Right atrium auricular region (tissue), 2 donors: ENCODE measurements around the gene WDR26. TPM values are rescaled to one million over a fixed set of nuclear protein-coding genes. Genes with fewer than 3 reads are reported as not detected.

Experiments
- DNase-seq: peaks from one replicate; pipeline ENCODE4 v3.0.0-alpha.2; 2019; ENCODE audit warnings: low spot score
- H3K27ac ChIP-seq, 2 donors: fragments of 200-600 bp; sonication (generic); 1 replicate in 1 of 2; 2 replicates in 1 of 2; pipeline ENCODE4 v1.5.1; 2016 to 2019
- H3K27me3 ChIP-seq, 2 donors: fragments of 200-600 bp; sonication (generic); one replicate each; pipeline versions ENCODE4 v1.5.1 to v1.6.0; 2017 to 2019
- H3K36me3 ChIP-seq: fragments of 200-600 bp; sonication (generic); one replicate; pipeline ENCODE4 v1.5.1; 2016
- H3K4me1 ChIP-seq, 2 donors: fragments of 200-600 bp; sonication (generic); one replicate each; pipeline versions ENCODE4 v1.5.1 to v1.6.0; 2017 to 2019
- H3K4me3 ChIP-seq, 2 donors: fragments of 200-600 bp; sonication (generic); 1 replicate in 1 of 2; 2 replicates in 1 of 2; pipeline ENCODE4 v1.5.1; 2017 to 2019; ENCODE audit warnings: mild to moderate bottlenecking in 1 of 2, moderate library complexity in 1 of 2
- H3K9me3 ChIP-seq, 2 donors: fragments of 200-600 bp; sonication (generic); one replicate each; pipeline ENCODE4 v1.5.1; 2019
- total RNA-seq, 2 donors: library from RNA; depleted of rRNA; stranded (reverse); fragments of >200 nt; gene quantifications; one replicate each; pipeline ENCODE4 v1.1.0, GENCODE V29; 2016
- TF ChIP-seq, protein P1 (sequence below), 2 donors: fragments of 200-600 bp; sonication (generic); IDR thresholded peaks; one replicate each; pipeline ENCODE4 v1.5.1; 2019; ENCODE audit warnings: antibody characterized with exemption in 2 of 2

WDR26 gene
- total RNA-seq, 2 donors from 2014 or later, result 44.6 to 54.5 TPM

DNA sequence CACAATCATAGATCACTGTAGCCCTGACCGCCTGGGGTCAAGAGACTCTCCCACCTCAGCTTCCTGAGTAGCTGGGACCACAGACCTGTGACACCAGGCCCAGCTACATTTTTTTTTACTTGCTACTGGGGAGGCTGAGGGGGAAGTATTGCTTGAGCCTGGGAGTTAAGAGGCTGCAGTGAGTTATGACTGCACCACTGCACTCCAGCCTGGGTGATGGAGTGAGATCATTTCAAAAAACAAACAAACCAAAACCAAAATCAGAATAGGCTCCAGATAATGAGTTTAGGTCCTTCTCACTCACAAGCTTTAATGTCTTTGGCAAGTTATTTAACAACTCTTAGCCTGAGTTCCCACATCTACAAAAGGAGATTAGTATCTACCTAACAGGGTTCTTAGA is 22.8 kb downstream of the WDR26 start:
- H3K36me3 ChIP-seq, result peaks cover 68% of the 10 kb centered on the region
- no peak for DNase-seq
- H3K4me3 ChIP-seq, result no peak overlapping the region
- TF ChIP-seq, protein P1, sequence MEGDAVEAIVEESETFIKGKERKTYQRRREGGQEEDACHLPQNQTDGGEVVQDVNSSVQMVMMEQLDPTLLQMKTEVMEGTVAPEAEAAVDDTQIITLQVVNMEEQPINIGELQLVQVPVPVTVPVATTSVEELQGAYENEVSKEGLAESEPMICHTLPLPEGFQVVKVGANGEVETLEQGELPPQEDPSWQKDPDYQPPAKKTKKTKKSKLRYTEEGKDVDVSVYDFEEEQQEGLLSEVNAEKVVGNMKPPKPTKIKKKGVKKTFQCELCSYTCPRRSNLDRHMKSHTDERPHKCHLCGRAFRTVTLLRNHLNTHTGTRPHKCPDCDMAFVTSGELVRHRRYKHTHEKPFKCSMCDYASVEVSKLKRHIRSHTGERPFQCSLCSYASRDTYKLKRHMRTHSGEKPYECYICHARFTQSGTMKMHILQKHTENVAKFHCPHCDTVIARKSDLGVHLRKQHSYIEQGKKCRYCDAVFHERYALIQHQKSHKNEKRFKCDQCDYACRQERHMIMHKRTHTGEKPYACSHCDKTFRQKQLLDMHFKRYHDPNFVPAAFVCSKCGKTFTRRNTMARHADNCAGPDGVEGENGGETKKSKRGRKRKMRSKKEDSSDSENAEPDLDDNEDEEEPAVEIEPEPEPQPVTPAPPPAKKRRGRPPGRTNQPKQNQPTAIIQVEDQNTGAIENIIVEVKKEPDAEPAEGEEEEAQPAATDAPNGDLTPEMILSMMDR (IDR thresholded peaks at IDR 0.05), result no peak
- no peaks in the 10 kb centered on the region for H3K4me1 ChIP-seq
- no peaks in the 10 kb centered on the region for H3K27me3 ChIP-seq
- H3K9me3 ChIP-seq, result no peaks in the 10 kb centered on the region
- no peak overlapping the region for H3K27ac ChIP-seq

DNA sequence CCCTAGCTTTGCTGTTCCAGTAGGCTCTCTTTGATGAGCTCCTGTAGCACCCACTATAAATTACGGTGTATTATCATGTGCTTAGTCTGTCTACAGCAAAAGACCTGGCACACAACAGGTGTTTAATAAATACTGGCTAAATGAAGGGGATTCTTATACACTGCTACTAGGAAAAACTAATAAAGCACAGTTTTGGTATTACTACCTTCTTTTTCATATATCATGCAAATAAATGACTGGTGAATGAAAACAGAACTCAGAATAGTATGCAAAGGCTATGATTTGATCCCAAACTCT is 26.4 kb downstream of the WDR26 start:
- TF ChIP-seq, protein P1 (IDR thresholded peaks at IDR 0.05), result no peak
- peaks cover 81% of the 10 kb centered on the region for H3K36me3 ChIP-seq

DNA sequence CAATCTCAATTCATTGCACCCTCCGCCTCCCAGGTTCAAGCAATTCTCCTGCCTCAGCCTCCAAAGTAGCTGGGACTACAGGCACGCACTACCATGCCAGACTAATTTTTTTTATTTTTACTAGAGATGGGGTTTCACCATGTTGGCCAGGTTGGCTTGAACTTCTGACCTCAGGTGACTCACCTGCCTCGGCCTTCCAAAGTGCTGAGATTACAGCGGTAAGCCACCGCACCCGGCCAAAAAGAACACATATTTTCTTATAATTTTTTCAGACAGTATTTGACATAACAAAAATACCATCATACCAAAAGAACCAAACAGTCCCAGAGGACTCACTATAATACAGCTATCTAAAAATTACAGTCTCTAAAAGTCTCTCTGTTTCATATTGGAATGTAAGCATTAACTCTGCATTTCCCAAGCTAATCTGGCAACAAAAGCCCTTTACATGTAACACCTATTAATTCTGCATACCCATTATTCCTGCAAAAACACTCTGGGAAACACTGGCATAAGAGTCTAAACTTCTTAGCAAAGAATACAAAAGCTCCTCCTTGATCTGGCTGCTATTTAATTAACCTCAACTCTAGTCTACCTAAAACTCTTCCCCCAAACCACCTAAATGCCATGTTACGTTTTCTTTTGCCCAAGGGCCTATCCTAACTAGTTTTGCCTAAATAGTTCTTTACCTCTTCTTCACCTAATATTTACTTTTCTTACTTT is 26.9 kb downstream of the WDR26 start:
- no peak for DNase-seq
- TF ChIP-seq, protein P1 (IDR thresholded peaks at IDR 0.05), result no peak
- H3K9me3 ChIP-seq, result no peaks in the 10 kb centered on the region
- no peaks in the 10 kb centered on the region for H3K4me1 ChIP-seq
- H3K4me3 ChIP-seq, result no peak overlapping the region
- peaks cover 86% of the 10 kb centered on the region for H3K36me3 ChIP-seq
- no peak overlapping the region for H3K27ac ChIP-seq
- no peaks in the 10 kb centered on the region for H3K27me3 ChIP-seq

More for the DNA sequence above, 26.4 kb downstream of the WDR26 start:
- no peak for DNase-seq
- Histone ChIP-seq H3K4me3 (no peak overlapping the region), H3K4me1 (no peaks in the 10 kb centered on the region), H3K27me3 (no peaks in the 10 kb centered on the region), H3K27ac (no peak overlapping the region), H3K9me3 (no peaks in the 10 kb centered on the region)

DNA sequence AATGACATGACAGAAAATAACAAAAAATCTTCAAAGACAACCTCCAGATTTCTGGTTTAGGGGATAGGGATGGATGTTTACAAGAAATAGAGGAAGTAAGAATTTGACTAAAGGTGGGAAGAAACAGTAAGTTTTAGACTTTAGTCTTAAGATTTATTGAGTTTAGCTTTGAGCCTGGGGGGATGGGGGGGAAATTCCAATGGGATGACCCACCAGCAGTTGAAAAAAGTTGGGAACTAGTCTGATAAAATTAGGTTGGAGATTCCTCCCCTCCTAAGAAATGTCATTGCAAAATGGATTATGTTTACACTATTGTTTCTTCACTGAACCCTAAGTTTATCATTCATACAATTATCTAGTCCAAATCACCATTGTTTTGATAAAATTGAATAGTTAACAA is 28.4 kb downstream of the WDR26 start:
- H3K27ac ChIP-seq, result no peak overlapping the region
- TF ChIP-seq, protein P1 (IDR thresholded peaks at IDR 0.05), result no peak

DNA sequence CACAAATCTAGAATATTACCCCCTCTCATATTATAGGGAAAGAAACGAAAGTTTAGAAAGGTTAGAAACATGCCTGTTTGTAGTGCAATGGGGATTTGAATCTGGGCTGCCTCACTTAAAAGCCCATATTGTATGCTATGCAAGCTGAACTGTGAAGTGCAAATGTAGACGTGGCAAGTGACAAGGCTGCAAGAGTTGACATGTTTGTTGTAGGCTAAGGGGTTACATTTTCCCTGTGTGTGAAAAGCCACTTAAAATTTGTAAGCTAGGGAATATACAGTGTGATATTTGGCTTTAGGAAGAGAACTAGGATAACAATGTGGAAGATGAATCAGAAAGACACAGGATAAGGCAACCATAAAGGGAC is 29.0 kb downstream of the WDR26 start:
- no peak overlapping the region for H3K27ac ChIP-seq

More for the DNA sequence above, 28.4 kb downstream of the WDR26 start:
- Histone ChIP-seq H3K4me3 (no peak overlapping the region), H3K36me3 (peaks cover 81% of the 10 kb centered on the region), H3K9me3 (no peaks in the 10 kb centered on the region), H3K27me3 (no peaks in the 10 kb centered on the region), H3K4me1 (no peaks in the 10 kb centered on the region)
- no peak for DNase-seq

More for the DNA sequence above, 29.0 kb downstream of the WDR26 start:
- Histone ChIP-seq H3K9me3 (no peaks in the 10 kb centered on the region), H3K4me3 (no peak overlapping the region), H3K36me3 (peaks cover 81% of the 10 kb centered on the region), H3K4me1 (no peaks in the 10 kb centered on the region), H3K27me3 (no peaks in the 10 kb centered on the region)
- TF ChIP-seq, protein P1 (IDR thresholded peaks at IDR 0.05), result no peak
- no peak for DNase-seq
